Measurements from ENCODE around the gene CNR1. TPM values are rescaled to one million over a fixed set of nuclear protein-coding genes. Genes with fewer than 3 reads are reported as not detected.

The CNR1 gene
- total and polyA plus RNA-seq, 4 donors, result 0.85 to 18.3 (median 5.5) TPM

GRCh38 chr6:88120635-88121034 lies 45.5 kb downstream of the CNR1 start:
- 66 to 78% methylated on average over 1 of the region's 1 CpG for WGBS, 2 donors
- Histone ChIP-seq H3K27me3 (ENCODE audit: control insufficient read depth in 3 of 3, insufficient read depth in 3 of 3, low read length in 2 of 3) (no peaks in the 10 kb centered on the region), H3K4me3 (no peak overlapping the region), H3K9ac (ENCODE audit: insufficient read depth in 1 of 2, low read length in 2 of 2) (no peak overlapping the region), H3K36me3 (ENCODE audit: control insufficient read depth in 4 of 4, insufficient read depth in 4 of 4, low read length in 4 of 4) (no peaks in the 10 kb centered on the region), H3K9me3 (ENCODE audit: control insufficient read depth in 4 of 4, insufficient read depth in 3 of 4, low read length in 3 of 4) (peaks cover 0 to 8% (median 0%) of the 10 kb centered on the region in 4 donors), H3K4me1 (ENCODE audit: control insufficient read depth in 5 of 5, insufficient read depth in 5 of 5, low read length in 5 of 5) (no peaks in the 10 kb centered on the region), H3K27ac (ENCODE audit: low read depth in 1 of 2, low read length in 1 of 2) (no peak overlapping the region)
- no peak for TF ChIP-seq CTCF (IDR thresholded peaks at IDR 0.05; ENCODE audit: control extremely low read depth, extremely low read depth)
- DNase-seq, result no peak
- ATAC-seq (ENCODE audit: insufficient read depth, low FRiP score), result no peak

DNA sequence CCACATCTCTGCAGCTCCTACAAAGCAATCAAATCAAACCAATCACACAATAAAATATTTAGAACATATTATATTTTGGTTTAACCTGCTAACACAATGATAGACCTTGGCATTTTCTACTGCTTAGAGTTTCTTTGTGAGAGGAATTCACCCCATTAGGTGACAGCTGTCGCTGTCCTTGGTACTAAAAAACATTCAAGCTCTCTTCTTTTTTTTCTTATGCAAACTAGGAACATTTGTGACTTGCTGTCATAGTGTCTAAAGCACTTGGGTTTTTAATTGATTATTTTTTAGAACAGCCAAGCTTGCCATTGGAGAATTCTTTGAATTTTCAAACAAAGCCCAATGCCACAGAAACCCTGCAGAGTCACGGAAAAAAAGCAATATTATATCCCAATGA lies 46.4 kb downstream of the CNR1 start:
- Histone ChIP-seq H3K27ac (ENCODE audit: low read depth in 1 of 2, low read length in 1 of 2) (no peak overlapping the region), H3K9ac (ENCODE audit: insufficient read depth in 1 of 2, low read length in 2 of 2) (no peak overlapping the region), H3K4me1 (ENCODE audit: control insufficient read depth in 5 of 5, insufficient read depth in 5 of 5, low read length in 5 of 5) (no peaks in the 10 kb centered on the region), H3K36me3 (ENCODE audit: control insufficient read depth in 4 of 4, insufficient read depth in 4 of 4, low read length in 4 of 4) (no peaks in the 10 kb centered on the region), H3K4me3 (no peak overlapping the region), H3K9me3 (ENCODE audit: control insufficient read depth in 4 of 4, insufficient read depth in 3 of 4, low read length in 3 of 4) (peaks cover 0 to 4% (median 0%) of the 10 kb centered on the region in 4 donors), H3K27me3 (ENCODE audit: control insufficient read depth in 3 of 3, insufficient read depth in 3 of 3, low read length in 2 of 3) (no peaks in the 10 kb centered on the region)
- DNase-seq, result peak in 2 of 3 donors; percentile 22 to 40
- ATAC-seq (ENCODE audit: insufficient read depth, low FRiP score), result no peak
- no peak for TF ChIP-seq CTCF (IDR thresholded peaks at IDR 0.05; ENCODE audit: control extremely low read depth, extremely low read depth)
- WGBS, 2 donors, result 47 to 54% methylated on average over 2 of the region's 2 CpGs

DNA sequence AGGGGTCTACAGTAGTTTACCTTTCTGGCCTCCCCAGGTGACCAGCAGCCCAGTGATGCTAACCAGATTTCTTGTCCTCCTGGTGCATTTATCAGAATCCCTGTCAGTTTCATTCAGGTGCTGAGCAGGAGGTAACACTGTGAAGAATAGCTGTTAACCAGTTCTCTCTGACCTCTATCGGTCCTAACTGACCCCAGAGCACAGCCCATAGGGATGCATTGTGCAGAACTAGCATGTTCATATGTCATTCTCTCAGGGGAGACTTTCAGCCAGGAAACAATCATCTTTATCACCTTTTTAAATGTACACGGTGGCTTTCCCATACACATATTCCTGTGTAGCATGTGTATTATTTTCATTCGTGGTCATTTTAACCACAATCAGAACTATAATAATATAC lies 49.9 kb downstream of the CNR1 start:
- ATAC-seq (ENCODE audit: insufficient read depth, low FRiP score), result no peak
- WGBS, 2 donors, result 59 to 77% methylated on average over 3 of the region's 3 CpGs
- Histone ChIP-seq H3K4me1 (ENCODE audit: control insufficient read depth in 5 of 5, insufficient read depth in 5 of 5, low read length in 5 of 5) (no peaks in the 10 kb centered on the region), H3K27ac (ENCODE audit: low read depth in 1 of 2, low read length in 1 of 2) (no peak overlapping the region), H3K4me3 (no peak overlapping the region), H3K36me3 (ENCODE audit: control insufficient read depth in 4 of 4, insufficient read depth in 4 of 4, low read length in 4 of 4) (no peaks in the 10 kb centered on the region), H3K9me3 (ENCODE audit: control insufficient read depth in 4 of 4, insufficient read depth in 3 of 4, low read length in 3 of 4) (no peaks in the 10 kb centered on the region), H3K9ac (ENCODE audit: insufficient read depth in 1 of 2, low read length in 2 of 2) (no peak overlapping the region), H3K27me3 (ENCODE audit: control insufficient read depth in 3 of 3, insufficient read depth in 3 of 3, low read length in 2 of 3) (no peaks in the 10 kb centered on the region)
- no peak for DNase-seq
- TF ChIP-seq CTCF (IDR thresholded peaks at IDR 0.05; ENCODE audit: control extremely low read depth, extremely low read depth), result no peak

- no peak for DNase-seq
- ATAC-seq (ENCODE audit: insufficient read depth, low FRiP score), result no peak
- no peak overlapping the region for H3K4me3 ChIP-seq
- H3K9ac ChIP-seq (ENCODE audit: insufficient read depth in 1 of 2, low read length in 2 of 2), result no peak overlapping the region
- no peak for TF ChIP-seq CTCF (IDR thresholded peaks at IDR 0.05; ENCODE audit: control extremely low read depth, extremely low read depth)
- H3K36me3 ChIP-seq (ENCODE audit: control insufficient read depth in 4 of 4, insufficient read depth in 4 of 4, low read length in 4 of 4), result no peaks in the 10 kb centered on the region
- H3K9me3 ChIP-seq (ENCODE audit: control insufficient read depth in 4 of 4, insufficient read depth in 3 of 4, low read length in 3 of 4), result no peaks in the 10 kb centered on the region
- no peaks in the 10 kb centered on the region for H3K27me3 ChIP-seq (ENCODE audit: control insufficient read depth in 3 of 3, insufficient read depth in 3 of 3, low read length in 2 of 3)
- WGBS, 2 donors, result 39 to 42% methylated on average over 2 of the region's 2 CpGs
- no peaks in the 10 kb centered on the region for H3K4me1 ChIP-seq (ENCODE audit: control insufficient read depth in 5 of 5, insufficient read depth in 5 of 5, low read length in 5 of 5)
- no peak overlapping the region for H3K27ac ChIP-seq (ENCODE audit: low read depth in 1 of 2, low read length in 1 of 2)
These were observed 50.8 kb downstream of the CNR1 start for GRCh38 chr6:88115307-88115706.
